HG02571 (cell line): Measurements from ENCODE around the gene PNMT.
"Not testable (repeated sequence)": the region's sequence is repeated elsewhere in the genome, so short reads cannot be mapped to it uniquely, and the experiment has no call there.

Experiments used
- ATAC-seq: cut with Tn5 transposase; IDR thresholded peaks from one replicate; pipeline ENCODE4 v1.9.1; 2021; ENCODE audit warnings: mild to moderate bottlenecking, moderate library complexity; ENCODE audit not compliant: unreplicated experiment

PNMT gene

DNA sequence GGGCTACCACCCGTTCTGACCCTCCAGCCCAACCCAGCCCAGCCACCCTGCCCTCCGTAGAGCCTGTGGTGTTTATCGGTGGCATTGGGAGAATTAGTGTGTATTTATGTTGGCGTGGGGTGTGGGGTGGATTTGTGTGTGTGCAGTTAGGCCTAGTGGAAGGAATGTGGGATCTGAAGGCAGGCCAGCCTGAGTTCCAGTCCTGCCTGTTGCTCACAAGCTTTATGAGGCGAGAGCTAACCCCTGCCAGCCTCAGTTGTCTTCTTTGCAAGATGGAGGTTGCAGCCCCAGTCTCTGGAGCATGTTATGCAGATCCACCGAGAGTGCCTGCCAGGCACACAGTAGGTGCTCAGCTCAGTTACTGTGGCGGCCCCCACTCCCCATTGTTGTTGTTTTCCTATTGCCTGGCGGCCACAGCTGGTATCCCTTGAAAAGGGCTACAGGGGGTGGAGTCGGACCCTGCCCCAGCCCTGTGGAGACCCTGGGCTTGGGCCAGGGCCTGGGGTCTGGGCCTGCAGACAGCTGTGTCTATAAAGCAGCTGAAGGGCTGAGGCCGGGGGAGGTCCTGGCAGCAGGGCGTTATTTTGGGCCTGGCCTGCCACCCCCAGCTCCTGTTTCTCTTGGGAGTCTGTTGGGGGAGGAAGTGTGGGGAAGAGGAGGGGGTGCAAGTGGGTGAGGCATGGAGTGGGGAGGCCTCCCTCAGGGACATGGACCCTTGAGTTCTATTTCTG lies 36.7 kb downstream of the PNMT start:
- ATAC-seq: no peak

DNA sequence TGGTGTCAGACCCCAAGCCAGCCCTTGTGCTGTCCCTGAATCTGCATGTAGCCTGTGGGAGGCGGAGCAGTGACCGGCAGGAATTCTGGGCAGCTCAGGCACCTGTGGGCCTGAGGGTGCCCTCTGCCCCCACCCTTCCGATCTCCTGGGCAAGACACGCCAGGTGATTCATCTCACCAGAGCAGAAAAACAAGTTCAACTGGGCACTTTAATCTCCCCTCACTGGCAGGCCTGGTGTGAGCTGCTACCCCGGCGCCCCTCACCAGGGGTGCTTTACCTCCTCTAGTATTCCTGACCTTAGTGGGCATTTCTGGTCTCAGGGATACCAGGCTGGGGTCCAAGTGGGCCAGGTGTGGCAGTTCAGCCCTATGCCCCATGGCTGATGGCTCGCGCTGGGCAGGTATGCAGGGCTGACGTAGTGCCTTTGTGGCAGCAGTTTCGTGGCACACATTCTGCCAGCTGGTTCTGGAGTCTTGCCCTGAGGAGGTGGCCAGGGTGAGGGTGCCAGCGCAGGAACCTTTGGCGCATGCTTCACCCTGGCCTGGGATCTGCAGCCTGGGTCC lies 37.6 kb downstream of the PNMT start:
- ATAC-seq: no peak

GRCh38 chr17:39706383-39706782 lies 38.1 kb downstream of the PNMT start:
- no peak for ATAC-seq

- ATAC-seq: no peak
These were observed 38.7 kb downstream of the PNMT start for GRCh38 chr17:39706921-39707337.

DNA sequence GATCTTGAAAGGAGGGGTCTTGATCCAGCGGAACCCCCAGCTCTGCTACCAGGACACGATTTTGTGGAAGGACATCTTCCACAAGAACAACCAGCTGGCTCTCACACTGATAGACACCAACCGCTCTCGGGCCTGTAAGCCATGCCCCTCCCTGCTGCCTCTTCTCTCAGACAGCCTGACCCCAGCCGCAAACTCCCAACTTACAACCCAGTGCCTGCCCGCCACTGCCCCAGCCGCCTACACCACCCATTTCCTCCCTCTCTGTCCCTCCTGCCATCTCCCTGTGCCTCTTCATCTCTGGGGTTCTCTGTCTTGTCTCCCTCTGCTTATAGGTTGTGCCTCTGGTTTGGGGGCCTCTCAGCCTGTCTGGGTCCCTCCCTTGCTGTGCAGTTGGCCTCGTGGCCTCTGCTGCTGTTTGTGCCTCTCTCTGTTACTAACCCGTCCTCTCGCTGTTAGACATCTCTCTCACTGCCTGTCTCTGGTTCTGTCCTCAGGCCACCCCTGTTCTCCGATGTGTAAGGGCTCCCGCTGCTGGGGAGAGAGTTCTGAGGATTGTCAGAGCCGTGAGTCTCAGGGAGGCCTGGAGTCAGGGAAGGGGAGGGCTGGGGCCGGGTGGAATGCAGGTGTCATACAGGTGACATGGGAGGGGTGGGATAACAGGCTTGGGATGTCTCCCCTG lies 41.2 kb downstream of the PNMT start:
- no peak for ATAC-seq

DNA sequence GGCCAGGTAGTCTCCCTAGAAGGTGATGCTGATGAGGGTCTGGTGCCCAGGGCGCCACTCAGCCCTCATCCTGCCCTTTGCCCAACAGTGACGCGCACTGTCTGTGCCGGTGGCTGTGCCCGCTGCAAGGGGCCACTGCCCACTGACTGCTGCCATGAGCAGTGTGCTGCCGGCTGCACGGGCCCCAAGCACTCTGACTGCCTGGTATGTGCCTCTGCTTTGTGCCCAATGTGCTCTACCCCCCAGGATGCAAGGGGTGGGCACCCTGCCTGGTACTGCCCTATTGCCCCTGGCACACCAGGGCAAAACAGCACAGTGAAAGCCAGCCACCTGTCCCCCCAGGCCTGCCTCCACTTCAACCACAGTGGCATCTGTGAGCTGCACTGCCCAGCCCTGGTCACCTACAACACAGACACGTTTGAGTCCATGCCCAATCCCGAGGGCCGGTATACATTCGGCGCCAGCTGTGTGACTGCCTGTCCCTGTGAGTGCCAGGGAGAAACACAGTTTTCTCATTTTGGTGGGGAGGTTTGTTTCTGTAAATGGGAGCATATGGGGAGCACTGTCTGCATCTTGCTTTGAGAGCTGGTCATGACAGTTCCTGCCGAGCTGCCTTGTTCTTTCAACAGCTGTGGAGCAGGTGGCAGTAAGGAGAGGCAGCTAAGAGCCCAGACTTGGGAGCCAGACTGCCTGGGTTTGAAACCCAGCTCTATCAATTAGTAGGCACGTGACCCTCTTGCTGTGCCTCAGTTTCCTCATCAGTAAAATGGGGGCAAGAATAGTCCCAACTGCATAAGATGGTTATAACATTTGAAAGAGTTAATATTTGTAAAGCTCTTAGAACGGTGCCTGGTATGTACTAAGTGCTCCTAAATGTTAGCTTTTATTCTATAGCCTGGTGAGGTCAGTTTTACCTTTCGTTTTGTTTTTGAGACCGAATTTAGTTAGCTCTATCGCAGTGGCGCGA lies 42.0 kb downstream of the PNMT start:
- ATAC-seq: no peak

- ATAC-seq: not testable (repeated sequence)
These were observed 42.8 kb downstream of the PNMT start for GRCh38 chr17:39711071-39711470.

DNA sequence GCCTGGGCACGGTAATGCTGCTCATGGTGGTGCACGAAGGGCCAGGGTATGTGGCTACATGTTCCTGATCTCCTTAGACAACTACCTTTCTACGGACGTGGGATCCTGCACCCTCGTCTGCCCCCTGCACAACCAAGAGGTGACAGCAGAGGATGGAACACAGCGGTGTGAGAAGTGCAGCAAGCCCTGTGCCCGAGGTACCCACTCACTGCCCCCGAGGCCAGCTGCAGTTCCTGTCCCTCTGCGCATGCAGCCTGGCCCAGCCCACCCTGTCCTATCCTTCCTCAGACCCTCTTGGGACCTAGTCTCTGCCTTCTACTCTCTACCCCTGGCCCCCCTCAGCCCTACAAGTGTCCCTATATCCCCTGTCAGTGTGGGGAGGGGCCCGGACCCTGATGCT lies 43.6 kb downstream of the PNMT start:
- ATAC-seq: no peak

DNA sequence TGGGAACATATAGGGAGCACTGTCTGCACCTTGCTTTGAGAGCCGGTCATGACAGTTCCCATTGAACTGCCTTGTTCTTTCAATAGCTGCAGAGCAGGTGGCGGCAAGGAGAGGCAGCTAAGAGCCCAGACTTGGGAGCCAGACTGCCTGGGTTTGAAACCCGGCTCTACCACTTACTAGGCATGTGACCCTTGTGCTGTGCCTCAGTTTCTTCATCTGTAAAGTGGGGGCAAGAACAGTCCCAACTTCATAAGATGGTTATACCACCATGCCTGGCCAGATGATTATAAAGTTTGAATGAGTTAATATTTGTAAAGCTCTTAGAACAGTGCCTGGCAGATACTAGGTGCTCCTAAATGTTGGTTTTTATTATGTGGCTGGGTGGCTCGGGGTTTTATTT lies 46.0 kb downstream of the PNMT start:
- no peak for ATAC-seq

DNA sequence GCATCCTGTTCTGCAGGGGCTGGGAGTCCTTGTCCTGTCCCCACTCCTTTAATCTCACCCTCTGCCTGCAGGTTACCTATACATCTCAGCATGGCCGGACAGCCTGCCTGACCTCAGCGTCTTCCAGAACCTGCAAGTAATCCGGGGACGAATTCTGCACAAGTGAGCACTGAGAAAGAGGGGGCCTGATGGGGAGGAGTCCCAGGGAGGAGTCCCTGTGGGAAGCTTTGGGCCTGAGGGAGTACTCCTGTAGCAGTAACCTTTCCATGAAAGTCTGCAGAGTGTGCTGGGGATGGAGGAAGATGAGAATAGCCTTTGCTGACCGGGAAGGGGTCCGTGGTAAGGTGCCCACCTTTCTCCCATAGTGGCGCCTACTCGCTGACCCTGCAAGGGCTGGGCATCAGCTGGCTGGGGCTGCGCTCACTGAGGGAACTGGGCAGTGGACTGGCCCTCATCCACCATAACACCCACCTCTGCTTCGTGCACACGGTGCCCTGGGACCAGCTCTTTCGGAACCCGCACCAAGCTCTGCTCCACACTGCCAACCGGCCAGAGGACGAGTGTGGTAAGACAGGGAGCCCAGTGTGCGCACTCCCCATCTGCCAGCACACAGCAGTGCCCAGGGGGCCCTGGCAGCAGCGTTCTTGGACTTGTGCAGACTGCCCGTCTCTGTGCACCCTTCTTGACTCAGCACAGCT lies 47.3 kb downstream of the PNMT start:
- ATAC-seq: no peak

DNA sequence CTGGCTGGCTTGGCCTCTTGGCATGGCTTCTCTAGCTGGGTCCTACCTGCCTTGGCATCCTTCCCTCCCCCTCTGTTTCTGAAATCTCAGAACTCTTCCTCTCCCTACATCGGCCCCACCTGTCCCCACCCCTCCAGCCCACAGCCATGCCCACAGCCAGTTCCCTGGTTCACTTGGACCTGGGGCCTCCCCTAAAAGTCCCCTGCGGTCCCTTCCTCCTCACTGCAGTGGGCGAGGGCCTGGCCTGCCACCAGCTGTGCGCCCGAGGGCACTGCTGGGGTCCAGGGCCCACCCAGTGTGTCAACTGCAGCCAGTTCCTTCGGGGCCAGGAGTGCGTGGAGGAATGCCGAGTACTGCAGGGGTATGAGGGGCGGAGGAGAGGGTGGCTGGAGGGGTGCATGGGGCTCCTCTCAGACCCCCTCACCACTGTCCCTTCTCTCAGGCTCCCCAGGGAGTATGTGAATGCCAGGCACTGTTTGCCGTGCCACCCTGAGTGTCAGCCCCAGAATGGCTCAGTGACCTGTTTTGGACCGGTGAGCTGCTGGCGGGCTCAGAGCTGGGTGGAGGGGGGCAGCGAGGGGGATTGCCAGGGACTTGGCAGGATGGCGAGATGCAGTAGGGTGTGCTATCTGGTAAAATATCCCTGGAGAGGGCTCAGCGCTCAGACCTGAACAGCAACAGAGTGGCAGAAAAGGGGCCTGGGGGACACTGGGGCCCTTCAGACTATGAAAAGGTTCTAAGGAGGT lies 48.0 kb downstream of the PNMT start:
- no peak for ATAC-seq

DNA sequence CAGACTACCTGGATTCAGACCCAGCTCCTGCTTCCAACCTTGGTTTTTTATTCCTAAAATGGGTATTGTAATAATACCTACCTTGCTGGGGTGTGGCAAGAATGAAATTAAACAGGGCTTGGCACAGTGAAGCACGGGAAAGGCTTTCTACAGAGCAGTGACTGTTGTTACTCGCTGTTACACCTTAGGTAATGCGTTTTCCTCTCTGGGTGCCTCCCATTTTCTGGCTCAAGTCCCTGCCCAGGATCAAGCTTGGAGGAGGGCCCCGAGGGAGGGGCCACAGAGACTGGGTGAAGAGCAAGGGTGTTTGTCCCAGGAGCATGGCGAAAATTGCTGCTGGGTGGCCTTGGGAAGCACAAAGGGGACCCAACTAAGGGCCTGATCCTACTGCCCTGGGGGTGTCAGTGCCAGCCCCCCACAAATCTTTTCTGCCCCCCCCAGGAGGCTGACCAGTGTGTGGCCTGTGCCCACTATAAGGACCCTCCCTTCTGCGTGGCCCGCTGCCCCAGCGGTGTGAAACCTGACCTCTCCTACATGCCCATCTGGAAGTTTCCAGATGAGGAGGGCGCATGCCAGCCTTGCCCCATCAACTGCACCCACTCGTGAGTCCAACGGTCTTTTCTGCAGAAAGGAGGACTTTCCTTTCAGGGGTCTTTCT lies 48.8 kb downstream of the PNMT start:
- no peak for ATAC-seq

DNA sequence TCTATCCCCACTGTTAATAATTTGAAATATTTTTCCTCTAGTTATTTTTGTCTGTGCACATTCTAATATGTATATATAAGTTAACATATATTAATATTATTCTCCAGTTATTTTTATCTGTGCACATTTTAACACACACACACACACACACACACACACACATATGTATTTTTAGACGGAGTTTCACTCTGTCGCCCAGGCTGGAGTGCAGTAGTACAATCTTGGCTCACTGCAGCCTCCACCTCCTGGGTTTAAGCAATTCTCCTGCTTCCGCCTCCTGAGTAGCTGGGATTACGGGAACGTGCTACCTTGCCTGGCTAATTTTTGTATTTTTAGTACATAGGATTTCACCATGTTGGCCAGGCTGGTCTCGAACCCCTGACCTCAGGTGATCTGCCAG lies 49.4 kb downstream of the PNMT start:
- ATAC-seq: no peak

DNA sequence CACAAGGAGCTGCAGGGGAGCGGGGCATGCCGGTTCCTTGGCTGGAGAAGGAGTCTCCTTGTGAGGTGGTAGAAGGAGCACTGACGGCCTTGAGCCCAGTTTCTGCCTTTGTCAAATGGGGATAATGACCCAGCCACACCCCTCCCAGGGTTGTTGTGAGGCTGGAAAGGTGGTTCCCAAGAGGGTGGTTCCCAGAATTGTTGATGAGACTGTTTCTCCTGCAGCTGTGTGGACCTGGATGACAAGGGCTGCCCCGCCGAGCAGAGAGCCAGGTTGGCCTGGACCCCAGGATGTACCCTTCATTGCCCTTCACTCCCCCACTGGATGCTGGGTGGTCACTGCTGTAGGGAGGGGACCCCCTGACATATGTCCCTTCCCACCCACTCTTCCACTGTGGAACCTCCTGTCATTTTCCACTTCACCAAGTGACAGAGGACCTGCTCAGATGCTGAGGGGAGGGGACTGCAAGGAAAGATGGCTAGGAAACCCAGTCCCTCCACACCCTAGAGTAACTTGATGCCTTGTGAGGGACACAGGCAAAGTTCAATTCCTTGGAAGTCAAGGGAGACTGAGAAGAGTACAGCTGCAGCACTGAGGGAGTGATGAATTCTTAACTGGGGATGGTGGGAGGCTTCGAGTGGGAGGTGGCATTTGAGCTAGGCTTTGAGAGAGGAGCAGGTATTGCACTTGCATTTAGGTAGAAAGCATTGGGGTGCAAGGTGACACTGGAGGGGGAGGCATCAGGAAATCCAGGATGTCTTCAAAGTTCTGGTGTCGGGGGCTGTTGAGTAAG lies 51.5 kb downstream of the PNMT start:
- no peak for ATAC-seq
